A549 treated with AZD9567 at 1 μM for 4 hours (cell line): Measurements from ENCODE around the gene LPCAT3. TPM values are rescaled to one million over a fixed set of nuclear protein-coding genes. Genes with fewer than 3 reads are reported as not detected.

Source experiments
- total RNA-seq: library from RNA; stranded (reverse); fragments of 200-300 nt; extraction: Qiagen RNA extraction; gene quantifications from 5 replicates; pipeline ENCODE4 v1.2.3, GENCODE V29; 2022; ENCODE audit not compliant: insufficient read depth

Gene LPCAT3
- 27.5 to 38.6 TPM (median 29.5 TPM) in 5 replicates for total RNA-seq

DNA sequence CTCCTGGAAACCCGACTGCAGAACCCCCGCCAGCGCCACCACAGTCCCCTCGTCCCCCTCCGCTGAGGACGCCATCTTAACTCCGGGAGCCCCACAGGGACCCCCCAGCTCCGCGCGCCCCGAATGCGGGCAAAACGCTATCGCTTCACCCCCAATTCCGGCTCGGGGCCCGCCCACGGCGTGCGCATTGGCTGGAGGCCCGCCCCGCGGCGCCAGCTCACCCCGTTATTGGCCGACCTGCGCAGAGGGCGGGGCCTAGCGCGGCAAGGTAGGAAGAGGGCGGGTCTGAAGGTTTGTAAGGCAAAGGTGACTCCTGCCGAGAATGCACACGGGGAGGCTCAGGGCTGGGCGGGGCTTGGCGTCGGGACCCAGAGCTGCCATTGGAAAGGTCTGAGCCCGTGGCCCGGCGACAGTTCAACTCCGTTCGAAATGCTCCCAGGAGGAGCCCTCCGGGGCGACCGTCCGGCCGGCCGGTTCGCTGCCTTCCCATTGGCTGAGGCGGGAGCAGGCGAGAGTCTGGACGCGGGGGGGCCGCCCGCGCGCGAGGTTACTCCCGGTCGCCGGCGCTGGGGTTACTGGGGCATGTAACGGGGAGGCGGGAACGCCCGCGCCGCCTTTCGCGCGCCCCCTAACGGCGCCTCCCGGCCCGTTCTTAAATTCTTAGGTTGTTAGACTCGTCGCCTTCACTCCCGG, at the start of gene LPCAT3:
Gene LPCAT3, minus strand, starts transcription at position 127 of the 693 bp plus-strand sequence. Its CDS starts 52 bp downstream, at position 75.

GRCh38 chr12:7060353-7060954, 42.2 kb upstream of the LPCAT3 start, which contains the start of gene C1S:
C1S (plus strand) TSS chr12:7060718; CDS start chr12:7061913, 1,195 bp downstream.

GRCh38 chr12:6950811-6951540, 67.3 kb downstream of the LPCAT3 start, which contains the start of gene PTPN6:
PTPN6 (plus strand) TSS chr12:6951356; CDS start chr12:6951513, 157 bp downstream.

GRCh38 chr12:6943722-6944380, 74.4 kb downstream of the LPCAT3 start, which contains the start of the genes C12orf57 and RNU7-1:
C12orf57 (plus strand) TSS chr12:6944022; CDS start chr12:6944122, 100 bp downstream.
RNU7-1 (plus strand) TSS chr12:6943816.

DNA sequence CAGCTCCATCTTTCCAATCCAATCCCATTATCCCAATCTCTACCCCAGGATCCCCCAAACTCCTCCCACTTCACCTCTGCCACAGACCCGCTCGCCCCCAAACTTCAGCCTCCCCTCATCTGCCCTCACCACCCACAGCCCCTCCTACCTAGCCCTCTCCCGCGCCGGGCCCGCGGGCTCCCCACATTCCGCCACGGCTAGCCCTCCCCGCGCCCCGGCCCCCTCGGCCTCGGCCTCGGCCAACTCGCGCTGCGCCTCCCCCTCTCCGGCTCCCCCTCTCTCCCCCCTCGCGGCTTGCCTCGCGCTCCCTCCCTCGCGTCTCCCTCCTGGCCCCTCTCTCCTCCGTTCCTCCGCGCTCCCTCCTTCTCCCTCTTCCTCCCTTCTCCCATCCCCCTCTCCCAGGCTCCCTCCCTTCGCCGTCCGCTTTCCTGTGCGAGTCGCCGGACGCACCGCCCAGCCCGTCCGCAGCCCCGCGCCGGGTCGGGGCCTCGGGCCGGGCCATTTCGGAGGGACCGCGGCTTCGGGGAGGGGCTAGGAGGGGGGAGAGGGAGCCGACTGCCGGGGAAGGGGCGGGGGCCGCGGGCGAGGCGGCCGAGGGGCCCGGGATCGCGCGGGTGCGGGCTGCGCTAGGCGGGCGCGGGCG, 90.8 kb downstream of the LPCAT3 start, which contains the start of gene ATN1:
Gene ATN1, plus strand, starts transcription at position 581 of the 643 bp plus-strand sequence. CDS start 6,043 bp downstream, outside the sequence.

Other genes starting within 250 kb of the LPCAT3 start
- 1.3 to 2.6 TPM (median 1.8 TPM) in 4 of 5 replicates, not detected in the other for gene LAG3, start 246.0 kb downstream of the LPCAT3 start, total RNA-seq
- not detected in 5 replicates for gene CD4, start 228.9 kb downstream of the LPCAT3 start, total RNA-seq
- gene GPR162, start 196.7 kb downstream of the LPCAT3 start, total RNA-seq, result 0.26 to 0.77 TPM (median 0.49 TPM) in 4 of 5 replicates, not detected in the other
- gene P3H3, start 190.1 kb downstream of the LPCAT3 start, total RNA-seq, result 25.6 to 33.1 TPM (median 27.2 TPM) in 5 replicates
- gene GNB3, start 177.6 kb downstream of the LPCAT3 start, total RNA-seq, result 1.8 to 2.6 TPM (median 2.3 TPM) in 5 replicates
- gene CDCA3, start 167.2 kb downstream of the LPCAT3 start, total RNA-seq, result 74.0 to 83.9 TPM (median 80.1 TPM) in 5 replicates
- gene USP5, start 166.3 kb downstream of the LPCAT3 start, total RNA-seq, result 72.6 to 116 TPM (median 80.7 TPM) in 5 replicates
- gene TPI1, start 150.9 kb downstream of the LPCAT3 start, total RNA-seq, result 1,375 to 1,687 TPM (median 1,661 TPM) in 5 replicates
- gene SPSB2, start 145.2 kb downstream of the LPCAT3 start, total RNA-seq, result 21.0 to 30.0 TPM (median 28.3 TPM) in 5 replicates
- 15.3 to 19.8 TPM (median 16.2 TPM) in 5 replicates for gene LRRC23, start 113.7 kb downstream of the LPCAT3 start, total RNA-seq
- gene ENO2, start 103.9 kb downstream of the LPCAT3 start, total RNA-seq, result 30.6 to 40.9 TPM (median 38.3 TPM) in 5 replicates
- gene ATN1, start 90.5 kb downstream of the LPCAT3 start, total RNA-seq, result 47.5 to 69.4 TPM (median 68.1 TPM) in 5 replicates
- gene RNU7-1, start 74.7 kb downstream of the LPCAT3 start, total RNA-seq, result not detected in 5 replicates
- 259 to 307 TPM (median 297 TPM) in 5 replicates for gene C12orf57, start 74.5 kb downstream of the LPCAT3 start, total RNA-seq
- gene PTPN6, start 67.1 kb downstream of the LPCAT3 start, total RNA-seq, result 10.5 to 25.7 TPM (median 11.5 TPM) in 5 replicates
- gene PHB2, start 47.8 kb downstream of the LPCAT3 start, total RNA-seq, result 290 to 340 TPM (median 329 TPM) in 5 replicates
- 53.4 to 60.9 TPM (median 56.4 TPM) in 5 replicates for gene EMG1, start 47.6 kb downstream of the LPCAT3 start, total RNA-seq
- gene C1S, start 42.2 kb upstream of the LPCAT3 start, total RNA-seq, result 39.1 to 53.4 TPM (median 42.2 TPM) in 5 replicates
- gene C1R, start 74.0 kb upstream of the LPCAT3 start, total RNA-seq, result 26.0 to 42.6 TPM (median 27.5 TPM) in 5 replicates
- gene C1RL, start 90.7 kb upstream of the LPCAT3 start, total RNA-seq, result 10.8 to 17.2 TPM (median 13.2 TPM) in 5 replicates
- not detected in 5 replicates for gene RBP5, start 110.4 kb upstream of the LPCAT3 start, total RNA-seq
- 13.4 to 19.7 TPM (median 15.2 TPM) in 5 replicates for gene CLSTN3, start 111.9 kb upstream of the LPCAT3 start, total RNA-seq
- gene PEX5, start 171.2 kb upstream of the LPCAT3 start, total RNA-seq, result 26.5 to 31.2 TPM (median 30.5 TPM) in 5 replicates